Stimulated activated memory B cell treated with anti-CD40 and anti-IgM and Interleukin-4, amounts not matched to agents 10 μg/mL and 1 μg/mL and 100 μg/mL, for 72 hours (primary cell): Measurements from ENCODE around the gene DGCR2.
A peak's percentile ranks its signal among the peaks of the same experiment; 100 is the strongest.

ENCODE experiments used
- ATAC-seq: fragments of 150-1000 bp; cut with Tn5 transposase; 2 replicates; pipeline ENCODE4 v1.10.0; 2021
- H3K27ac Mint-ChIP-seq: one replicate; pipeline ENCODE4 v1.8.0; 2022; ENCODE audit warnings: mild to moderate bottlenecking, mixed read lengths
- H3K27me3 Mint-ChIP-seq: one replicate; pipeline ENCODE4 v1.8.0; 2022; ENCODE audit warnings: mixed read lengths
- H3K36me3 Mint-ChIP-seq: one replicate; pipeline ENCODE4 v1.8.0; 2022; ENCODE audit warnings: mixed read lengths
- H3K4me1 Mint-ChIP-seq: one replicate; pipeline ENCODE4 v1.8.0; 2022; ENCODE audit warnings: mixed read lengths
- H3K4me3 Mint-ChIP-seq: one replicate; pipeline ENCODE4 v1.8.0; 2022; ENCODE audit warnings: mild to moderate bottlenecking, moderate library complexity, mixed read lengths
- H3K9me3 Mint-ChIP-seq: one replicate; pipeline ENCODE4 v1.8.0; 2022; ENCODE audit warnings: mixed read lengths

Gene DGCR2

GRCh38 chr22:19136915-19137314 lies 14.7 kb upstream of the DGCR2 start:
- Mint-ChIP-seq H3K4me1 (no peaks in the 10 kb centered on the region), H3K36me3 (peaks cover 81% of the 10 kb centered on the region), H3K4me3 (no peak overlapping the region), H3K27ac (no peak overlapping the region), H3K9me3 (no peaks in the 10 kb centered on the region), H3K27me3 (no peaks in the 10 kb centered on the region)
- no peak for ATAC-seq

GRCh38 chr22:19134874-19135273 lies 12.7 kb upstream of the DGCR2 start:
- Mint-ChIP-seq H3K4me1 (no peaks in the 10 kb centered on the region), H3K36me3 (peaks cover 74% of the 10 kb centered on the region), H3K9me3 (no peaks in the 10 kb centered on the region), H3K27me3 (no peaks in the 10 kb centered on the region), H3K27ac (no peak overlapping the region), H3K4me3 (no peak overlapping the region)
- no peak for ATAC-seq

- peak; percentile 13 for ATAC-seq
- Mint-ChIP-seq H3K9me3 (no peaks in the 10 kb centered on the region), H3K4me3 (no peak overlapping the region), H3K4me1 (no peaks in the 10 kb centered on the region), H3K27me3 (no peaks in the 10 kb centered on the region), H3K27ac (no peak overlapping the region), H3K36me3 (peaks cover 68% of the 10 kb centered on the region)
Observed at GRCh38 chr22:19134176-19134831, 12.1 kb upstream of the DGCR2 start.

- H3K27me3 Mint-ChIP-seq: no peaks in the 10 kb centered on the region
- peaks cover 61% of the 10 kb centered on the region for H3K36me3 Mint-ChIP-seq
- no peaks in the 10 kb centered on the region for H3K4me1 Mint-ChIP-seq
- H3K27ac Mint-ChIP-seq: no peak overlapping the region
- no peak overlapping the region for H3K4me3 Mint-ChIP-seq
- no peaks in the 10 kb centered on the region for H3K9me3 Mint-ChIP-seq
- ATAC-seq: no peak
Observed at GRCh38 chr22:19133561-19133960, 11.3 kb upstream of the DGCR2 start.

- H3K36me3 Mint-ChIP-seq: peaks cover 61% of the 10 kb centered on the region
- no peak for ATAC-seq
Observed at GRCh38 chr22:19132693-19133400, 10.6 kb upstream of the DGCR2 start.

GRCh38 chr22:19132153-19132552 lies 9.9 kb upstream of the DGCR2 start:
- Mint-ChIP-seq H3K27me3 (no peaks in the 10 kb centered on the region), H3K4me1 (no peaks in the 10 kb centered on the region), H3K27ac (no peak overlapping the region), H3K4me3 (no peak overlapping the region), H3K9me3 (no peaks in the 10 kb centered on the region), H3K36me3 (peaks cover 57% of the 10 kb centered on the region)
- no peak for ATAC-seq

More at GRCh38 chr22:19132693-19133400, 10.6 kb upstream of the DGCR2 start:
- Mint-ChIP-seq H3K27ac (no peak overlapping the region), H3K4me3 (no peak overlapping the region), H3K9me3 (no peaks in the 10 kb centered on the region), H3K27me3 (no peaks in the 10 kb centered on the region), H3K4me1 (no peaks in the 10 kb centered on the region)

GRCh38 chr22:19131685-19132015 lies 9.4 kb upstream of the DGCR2 start:
- Mint-ChIP-seq H3K36me3 (peaks cover 52% of the 10 kb centered on the region), H3K9me3 (no peaks in the 10 kb centered on the region), H3K27ac (no peak overlapping the region), H3K4me3 (no peak overlapping the region), H3K4me1 (no peaks in the 10 kb centered on the region), H3K27me3 (no peaks in the 10 kb centered on the region)
- ATAC-seq: no peak

- Mint-ChIP-seq H3K27ac (no peak within 1 kb of the TSS), H3K4me3 (no peak within 1 kb of the TSS), H3K9me3 (no peaks in the 10 kb centered on the region), H3K27me3 (no peaks in the 10 kb centered on the region), H3K36me3 (peaks cover 47% of the 10 kb centered on the region), H3K4me1 (no peaks in the 10 kb centered on the region)
- no peak for ATAC-seq
Observed at GRCh38 chr22:19130959-19131684, 8.9 kb upstream of the DGCR2 start, which contains the start of gene TSSK2. TSS of gene TSSK2 (plus strand) at chr22:19131308. CDS start at chr22:19131400, 92 bp downstream.

- peak overlapping the region; percentile 3 for H3K27ac Mint-ChIP-seq
- ATAC-seq: no peak
Observed at GRCh38 chr22:19129871-19130270, 7.7 kb upstream of the DGCR2 start.

GRCh38 chr22:19128946-19129727 lies 6.9 kb upstream of the DGCR2 start:
- Mint-ChIP-seq H3K4me1 (no peaks in the 10 kb centered on the region), H3K4me3 (no peak overlapping the region), H3K27me3 (no peaks in the 10 kb centered on the region)

More at GRCh38 chr22:19129871-19130270, 7.7 kb upstream of the DGCR2 start:
- no peaks in the 10 kb centered on the region for H3K9me3 Mint-ChIP-seq
- H3K4me3 Mint-ChIP-seq: no peak overlapping the region
- H3K4me1 Mint-ChIP-seq: no peaks in the 10 kb centered on the region
- peaks cover 38% of the 10 kb centered on the region for H3K36me3 Mint-ChIP-seq
- no peaks in the 10 kb centered on the region for H3K27me3 Mint-ChIP-seq

GRCh38 chr22:19128009-19128401 lies 5.8 kb upstream of the DGCR2 start:
- Mint-ChIP-seq H3K36me3 (peaks cover 19% of the 10 kb centered on the region), H3K27me3 (no peaks in the 10 kb centered on the region), H3K4me3 (no peak overlapping the region), H3K27ac (no peak overlapping the region), H3K4me1 (peaks cover 5% of the 10 kb centered on the region), H3K9me3 (no peaks in the 10 kb centered on the region)
- no peak for ATAC-seq

More at GRCh38 chr22:19128946-19129727, 6.9 kb upstream of the DGCR2 start:
- peaks cover 31% of the 10 kb centered on the region for H3K36me3 Mint-ChIP-seq
- H3K27ac Mint-ChIP-seq: peak overlapping the region; percentile 3
- ATAC-seq: no peak
- H3K9me3 Mint-ChIP-seq: no peaks in the 10 kb centered on the region

GRCh38 chr22:19127329-19128008 lies 5.3 kb upstream of the DGCR2 start:
- Mint-ChIP-seq H3K27me3 (no peaks in the 10 kb centered on the region), H3K36me3 (peaks cover 14% of the 10 kb centered on the region), H3K4me1 (peaks cover 11% of the 10 kb centered on the region), H3K9me3 (no peaks in the 10 kb centered on the region), H3K27ac (no peak overlapping the region), H3K4me3 (no peak overlapping the region)
- ATAC-seq: no peak

GRCh38 chr22:19126309-19127273 lies 4.4 kb upstream of the DGCR2 start:
- H3K27ac Mint-ChIP-seq: no peak overlapping the region
- no peak for ATAC-seq

More at GRCh38 chr22:19126309-19127273, 4.4 kb upstream of the DGCR2 start:
- Mint-ChIP-seq H3K27me3 (no peaks in the 10 kb centered on the region), H3K36me3 (peaks cover 5% of the 10 kb centered on the region), H3K4me3 (no peak overlapping the region), H3K4me1 (peaks cover 12% of the 10 kb centered on the region), H3K9me3 (no peaks in the 10 kb centered on the region)
